ENCODE data around the gene LILRB4.
"Not testable (repeated sequence)": the region's sequence is repeated elsewhere in the genome, so short reads cannot be mapped to it uniquely, and the experiment has no call there.

The LILRB4 gene

GRCh38 chr19:54650108-54650655 is 12.6 kb upstream of the LILRB4 start:
- no peak for DNase-seq (ENCODE audit: low read depth)

- DNase-seq (ENCODE audit: low read depth) = no peak
These were observed 9.5 kb upstream of the LILRB4 start for GRCh38 chr19:54653181-54653809.

DNA sequence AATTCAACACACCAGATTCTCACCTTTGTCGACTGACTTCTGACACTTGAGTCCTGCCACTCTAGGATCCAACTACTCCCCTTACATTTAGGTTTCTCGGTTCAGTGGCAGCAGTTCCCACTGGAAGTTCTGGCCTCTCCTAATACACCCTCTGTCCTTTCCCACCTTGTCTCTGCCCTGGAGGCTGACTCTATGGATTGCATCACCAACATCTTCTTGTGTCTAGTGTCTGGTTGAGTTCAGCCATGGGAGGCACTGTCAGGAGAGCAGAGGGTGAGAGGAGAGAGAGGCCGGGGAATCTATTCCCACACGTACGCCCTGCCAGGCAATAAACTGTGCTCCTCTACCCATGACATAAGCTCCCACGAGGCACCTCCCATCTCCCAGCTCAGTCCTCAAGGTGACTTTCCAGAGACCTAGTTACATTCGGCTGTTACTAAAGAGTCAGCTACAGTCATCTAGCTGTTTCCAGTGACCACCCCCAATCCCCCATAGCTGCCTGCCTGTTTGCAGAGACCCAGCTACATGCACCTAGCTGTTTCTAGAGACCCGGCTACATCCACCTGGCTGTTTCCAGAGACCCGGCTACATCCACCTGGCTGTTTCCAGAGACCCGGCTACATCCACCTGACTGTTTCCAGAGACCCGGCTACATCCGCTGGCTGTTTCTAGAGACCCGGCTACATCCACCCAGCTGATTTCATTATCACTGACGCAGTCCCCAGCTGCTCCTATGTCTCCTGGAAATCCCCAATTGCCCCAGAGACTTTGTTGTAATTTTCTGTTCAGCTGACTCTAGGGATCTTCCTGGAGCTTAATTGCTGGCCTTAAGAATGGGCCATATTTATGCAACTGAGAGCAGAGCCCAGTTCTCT is 8.1 kb upstream of the LILRB4 start:
- no peak for DNase-seq (ENCODE audit: low read depth)

- no peak for DNase-seq (ENCODE audit: low read depth)
These were observed 3.5 kb upstream of the LILRB4 start for GRCh38 chr19:54659300-54659699.

- no peak for DNase-seq (ENCODE audit: low read depth)
These were observed 2.5 kb upstream of the LILRB4 start for GRCh38 chr19:54660306-54660705.

DNA sequence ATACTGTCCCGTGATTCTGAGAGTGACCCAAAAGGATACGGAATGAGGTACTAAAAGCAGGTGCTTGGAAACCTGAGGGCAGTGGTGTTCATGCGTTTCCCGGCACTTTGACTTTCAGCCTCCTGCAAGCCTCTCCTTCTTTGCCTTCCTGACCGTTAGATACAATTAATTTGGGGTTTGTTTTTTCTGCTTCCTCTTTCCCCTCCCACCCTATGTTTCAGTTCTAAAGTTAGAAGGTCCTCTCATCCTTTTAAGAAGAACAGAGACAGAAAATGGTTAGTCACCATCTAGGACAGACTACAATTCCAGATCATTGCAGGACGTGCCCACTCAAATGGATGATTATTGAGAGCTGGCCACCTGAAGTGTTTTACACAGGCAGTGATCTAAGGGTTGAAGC is 1.8 kb upstream of the LILRB4 start:
- DNase-seq (ENCODE audit: low read depth) = no peak

DNA sequence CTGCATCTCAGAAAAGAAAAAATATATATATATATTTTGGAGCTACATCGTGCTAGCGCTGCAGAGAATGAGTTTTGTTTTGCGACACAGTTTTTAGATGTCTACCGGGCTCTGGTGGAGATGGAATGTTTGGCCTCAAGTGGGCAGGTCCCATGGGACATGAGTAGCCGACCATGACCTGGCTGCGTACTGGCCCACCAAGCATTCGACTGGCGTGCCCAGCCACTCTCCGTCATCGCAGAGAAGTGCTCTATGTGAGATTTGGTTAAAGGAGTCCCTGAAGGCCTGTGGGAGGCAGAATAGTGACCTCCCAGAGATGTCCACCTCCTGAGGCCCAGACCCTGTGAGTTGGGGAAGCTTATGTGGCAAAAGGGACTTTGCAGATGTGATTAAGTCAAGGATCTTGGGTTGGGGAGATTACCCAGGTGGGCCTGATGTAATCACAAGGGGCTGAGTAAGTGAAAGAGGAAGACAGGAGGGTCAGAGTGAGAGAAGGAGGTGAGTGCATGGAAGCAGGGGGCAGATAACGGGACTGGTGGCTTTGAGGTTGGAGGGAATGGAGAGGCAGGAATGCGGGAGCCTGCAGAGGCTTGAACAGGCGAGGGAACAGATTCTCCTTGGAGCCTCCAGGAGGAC is 821 bp upstream of the LILRB4 start:
- no peak for DNase-seq (ENCODE audit: low read depth)

DNA sequence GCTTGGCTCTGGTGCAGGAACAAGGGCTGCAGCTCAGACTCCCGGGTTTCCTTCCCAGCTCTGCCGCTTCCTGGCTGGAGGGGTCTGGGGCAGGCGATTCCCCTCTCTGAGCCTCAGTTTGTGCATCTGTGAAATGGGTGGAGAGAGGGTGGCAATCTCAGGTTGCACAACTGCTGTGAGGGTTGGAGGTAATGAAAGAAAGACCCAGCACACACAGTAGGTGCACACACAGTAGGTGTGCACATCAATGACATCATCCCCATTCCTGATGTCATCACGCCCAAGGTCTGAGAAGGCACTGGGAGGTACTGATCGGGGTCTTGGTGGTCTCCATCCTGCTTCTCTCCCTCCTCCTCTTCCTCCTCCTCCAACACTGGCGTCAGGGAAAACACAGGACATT is 2.7 kb downstream of the LILRB4 start:
- DNase-seq (ENCODE audit: low read depth) = no peak

DNA sequence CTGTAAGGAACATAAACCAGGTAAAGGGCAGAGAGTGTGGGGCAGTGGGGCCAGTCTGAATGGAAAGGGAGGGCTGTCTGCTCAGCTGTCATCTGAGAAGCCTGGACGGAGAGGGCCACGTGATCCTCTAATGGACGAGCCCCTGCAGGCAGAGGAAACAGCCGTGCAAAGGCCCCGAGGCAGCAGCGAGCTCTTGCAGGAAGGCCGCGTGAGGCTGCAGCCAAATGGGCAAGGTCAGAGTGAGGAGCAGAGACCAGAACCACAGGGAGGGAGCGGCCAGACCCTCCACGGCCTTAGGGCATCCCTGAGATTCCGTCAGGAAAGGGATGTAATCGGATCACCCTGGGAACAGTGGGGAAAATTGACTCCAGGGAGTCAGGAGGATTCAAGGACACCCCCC is 4.4 kb downstream of the LILRB4 start:
- no peak for DNase-seq (ENCODE audit: low read depth)

DNA sequence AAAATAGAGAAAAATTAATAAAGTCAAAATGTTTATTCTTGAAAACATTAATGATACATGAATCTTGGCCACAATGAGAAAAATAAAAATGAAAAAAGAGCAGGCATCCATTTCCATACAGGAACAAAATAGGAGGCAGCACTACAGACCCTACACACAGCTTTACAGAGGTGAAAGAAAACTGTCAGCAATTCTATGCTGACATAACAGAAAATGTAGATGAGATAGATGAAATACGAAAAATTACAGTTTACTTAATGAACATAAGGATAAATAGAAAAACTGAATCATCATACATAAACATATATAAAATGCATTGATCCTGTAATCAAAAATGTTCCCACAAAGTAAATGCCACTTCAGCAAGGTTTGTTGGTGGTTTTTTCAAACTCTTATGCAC is 5.6 kb downstream of the LILRB4 start:
- DNase-seq (ENCODE audit: low read depth) = no peak

- no peak for DNase-seq (ENCODE audit: low read depth)
These were observed 8.0 kb downstream of the LILRB4 start for GRCh38 chr19:54670576-54671357.

GRCh38 chr19:54673222-54673621 is 10.4 kb downstream of the LILRB4 start:
- no peak for DNase-seq (ENCODE audit: low read depth)

DNA sequence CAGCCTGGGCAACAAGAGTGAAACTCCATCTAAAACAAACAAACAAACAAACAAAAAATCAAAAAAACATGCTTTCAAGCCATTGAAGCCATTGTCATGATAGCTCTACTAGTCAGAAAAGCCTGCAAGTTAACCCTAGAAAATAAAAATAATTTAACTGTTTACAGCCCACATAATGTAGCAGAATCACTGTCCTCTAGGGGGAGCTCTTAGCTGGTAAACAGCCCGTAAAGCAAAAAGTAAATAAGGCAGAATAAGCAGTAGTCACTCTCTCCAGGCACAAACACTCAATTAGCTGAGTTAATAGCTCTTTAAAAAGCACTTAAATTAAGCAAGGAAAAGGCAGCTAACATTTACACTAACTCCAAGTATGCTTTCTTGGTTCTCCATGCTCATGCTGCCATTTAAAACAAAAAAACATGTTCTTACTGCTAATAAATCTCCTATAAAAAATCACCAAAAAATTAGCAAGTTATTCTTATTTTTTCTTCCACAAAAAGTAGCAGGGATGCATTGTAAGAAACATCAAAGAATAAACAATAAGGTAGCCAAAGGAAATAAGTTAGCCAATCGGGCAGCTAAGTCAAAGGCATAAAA is 11.3 kb downstream of the LILRB4 start:
- no peak for DNase-seq (ENCODE audit: low read depth)

DNA sequence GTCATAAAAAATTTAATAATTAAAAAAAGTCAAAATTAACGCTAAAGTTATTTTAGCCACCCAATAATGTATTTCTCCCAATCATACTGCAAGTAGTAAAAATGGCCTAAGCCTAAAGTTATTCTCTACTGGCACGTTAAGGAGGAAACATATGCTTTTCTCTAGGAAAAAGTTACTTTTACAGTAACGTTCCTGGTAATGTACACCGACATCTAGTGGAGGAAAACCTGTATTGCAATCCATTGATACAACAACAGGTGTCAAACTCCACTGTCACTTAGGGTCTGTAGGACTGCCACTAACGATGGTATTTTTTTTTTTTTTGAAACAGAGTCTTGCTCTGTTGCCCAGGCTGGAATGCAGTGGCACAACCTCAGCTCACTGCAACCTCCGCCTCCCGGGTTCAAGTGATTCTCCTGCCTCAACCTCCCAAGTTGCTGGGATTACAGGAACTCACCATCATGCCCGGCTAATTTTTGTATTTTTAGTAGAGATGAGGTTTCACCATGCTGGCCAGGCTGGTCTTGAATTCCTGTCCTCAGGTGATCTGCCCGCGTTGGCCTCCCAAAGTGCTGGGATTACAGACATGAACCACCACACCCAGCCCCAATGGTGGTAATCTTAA is 13.5 kb downstream of the LILRB4 start:
- DNase-seq (ENCODE audit: low read depth) = not testable (repeated sequence)

- DNase-seq (ENCODE audit: low read depth) = no peak
These were observed 14.4 kb downstream of the LILRB4 start for GRCh38 chr19:54677217-54677616.

GRCh38 chr19:54681596-54681995 is 18.8 kb downstream of the LILRB4 start:
- not testable (repeated sequence) for DNase-seq (ENCODE audit: low read depth)

- DNase-seq (ENCODE audit: low read depth) = no peak
These were observed 19.6 kb downstream of the LILRB4 start for GRCh38 chr19:54682306-54682856.

GRCh38 chr19:54684527-54684926 is 21.7 kb downstream of the LILRB4 start:
- DNase-seq (ENCODE audit: low read depth) = no peak

- DNase-seq (ENCODE audit: low read depth) = no peak
These were observed 29.0 kb downstream of the LILRB4 start for GRCh38 chr19:54691582-54692297.

DNA sequence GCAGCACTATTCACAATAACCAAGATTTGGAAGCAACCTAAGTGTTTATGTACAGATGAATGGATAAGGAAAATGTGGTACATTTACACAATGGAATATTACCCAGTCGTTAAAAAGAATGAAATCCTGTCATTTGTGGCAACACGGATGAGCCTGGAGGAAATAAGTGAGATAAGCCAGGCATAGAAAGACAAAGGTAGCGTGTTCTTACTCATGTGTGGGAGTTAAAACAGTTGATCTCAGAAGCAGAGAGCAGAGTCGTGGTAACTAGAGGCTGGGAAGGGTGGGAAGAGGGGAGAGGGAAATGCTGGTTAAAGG is 29.5 kb downstream of the LILRB4 start:
- no peak for DNase-seq (ENCODE audit: low read depth)
